Karpas-422 (cell line): Measurements from ENCODE around the gene ANKRD23. TPM values are rescaled to one million over a fixed set of nuclear protein-coding genes. Genes with fewer than 3 reads are reported as not detected.

ENCODE experiments used
- DNase-seq: peaks from one replicate; pipeline ENCODE4 v3.0.0-alpha.2; 2015
- H2AFZ ChIP-seq: fragments of 200-600 bp; sonication (generic); 2 replicates; pipeline ENCODE4 v1.6.1; 2014; ENCODE audit warnings: antibody characterized with exemption, low read length, mixed read lengths
- H3K27ac ChIP-seq: fragments of 200-600 bp; sonication (generic); 2 replicates; pipeline ENCODE4 v1.5.1; 2014; ENCODE audit warnings: mild to moderate bottlenecking, low read length, moderate library complexity
- H3K27me3 ChIP-seq: fragments of 200-600 bp; sonication (generic); 2 replicates; pipeline ENCODE4 v1.6.1; 2014; ENCODE audit warnings: low read length, mixed read lengths
- H3K36me3 ChIP-seq: fragments of 200-600 bp; sonication (generic); 2 replicates; pipeline ENCODE4 v1.6.1; 2014; ENCODE audit warnings: low read length, mixed read lengths; ENCODE audit not compliant: insufficient read depth
- H3K4me1 ChIP-seq: fragments of 200-600 bp; sonication (generic); 2 replicates; pipeline ENCODE4 v1.6.1; 2014; ENCODE audit warnings: mild to moderate bottlenecking, low read length, mixed read lengths
- H3K4me2 ChIP-seq: fragments of 200-600 bp; sonication (generic); 2 replicates; pipeline ENCODE4 v1.6.1; 2014; ENCODE audit warnings: low read length, low read depth, mild to moderate bottlenecking; ENCODE audit not compliant: poor library complexity, severe bottlenecking
- H3K4me3 ChIP-seq: fragments of 200-600 bp; sonication (generic); 2 replicates; pipeline ENCODE4 v1.5.1; 2014; ENCODE audit warnings: mild to moderate bottlenecking, antibody characterized with exemption, low read length, mixed read lengths
- H3K79me2 ChIP-seq: fragments of 200-600 bp; sonication (generic); 2 replicates; pipeline ENCODE4 v1.6.1; 2014; ENCODE audit warnings: mild to moderate bottlenecking, low read length, mixed read lengths
- H3K9ac ChIP-seq: fragments of 200-600 bp; sonication (generic); 2 replicates; pipeline ENCODE4 v1.6.0; 2014; ENCODE audit warnings: low read length
- H3K9me2 ChIP-seq: fragments of 200-600 bp; sonication (generic), shearing (Covaris generic); replicated peaks from 2 replicates; pipeline ENCODE4 v1.6.0; 2014; ENCODE audit warnings: mild to moderate bottlenecking, low read length, moderate library complexity; ENCODE audit not compliant: insufficient read depth
- H3K9me3 ChIP-seq: fragments of 300-700, 200-600 bp; sonication (generic); 2 replicates; pipeline ENCODE4 v1.6.1; 2014; ENCODE audit warnings: low read length, mixed read lengths
- H4K20me1 ChIP-seq: fragments of 200-600 bp; sonication (generic); 2 replicates; pipeline ENCODE4 v1.6.1; 2014; ENCODE audit warnings: mild to moderate bottlenecking, antibody characterized with exemption, low read length, low read depth; ENCODE audit not compliant: insufficient read depth
- total RNA-seq: library from RNA; depleted of rRNA; stranded (reverse); fragments of >200 nt; shearing (Covaris generic); gene quantifications from 2 replicates; pipeline ENCODE4 v1.2.3, GENCODE V29; 2014; ENCODE audit warnings: low replicate concordance

Gene ANKRD23
- total RNA-seq, 1 experiment from 2014 or later = 1.6 TPM

- H3K36me3 ChIP-seq = no peaks in the 10 kb centered on the region
- no peaks in the 10 kb centered on the region for H3K9me2 ChIP-seq
- H3K79me2 ChIP-seq = no peaks in the 10 kb centered on the region
- no peaks in the 10 kb centered on the region for H3K27me3 ChIP-seq
- H3K4me1 ChIP-seq = no peaks in the 10 kb centered on the region
- H2AFZ ChIP-seq = no peak overlapping the region
- no peaks in the 10 kb centered on the region for H3K9me3 ChIP-seq
- no peaks in the 10 kb centered on the region for H4K20me1 ChIP-seq
- H3K27ac ChIP-seq = no peak overlapping the region
- DNase-seq = no peak
- H3K4me2 ChIP-seq = no peak overlapping the region
- no peak overlapping the region for H3K4me3 ChIP-seq
- H3K9ac ChIP-seq = no peak overlapping the region
These were observed 41.9 kb upstream of the ANKRD23 start for GRCh38 chr2:96885432-96886347.

- no peaks in the 10 kb centered on the region for H4K20me1 ChIP-seq
- H3K79me2 ChIP-seq = no peaks in the 10 kb centered on the region
- no peak overlapping the region for H3K9ac ChIP-seq
- no peak overlapping the region for H3K4me2 ChIP-seq
- no peaks in the 10 kb centered on the region for H3K4me1 ChIP-seq
- no peaks in the 10 kb centered on the region for H3K36me3 ChIP-seq
- no peak for DNase-seq
- H2AFZ ChIP-seq = no peak overlapping the region
- H3K9me3 ChIP-seq = no peaks in the 10 kb centered on the region
- H3K27me3 ChIP-seq = no peaks in the 10 kb centered on the region
- H3K27ac ChIP-seq = no peak overlapping the region
- H3K9me2 ChIP-seq = no peaks in the 10 kb centered on the region
- no peak overlapping the region for H3K4me3 ChIP-seq
These were observed 40.7 kb upstream of the ANKRD23 start for GRCh38 chr2:96884299-96885094.

- DNase-seq = no peak
- no peaks in the 10 kb centered on the region for H3K36me3 ChIP-seq
- no peak overlapping the region for H3K27ac ChIP-seq
- H3K9me2 ChIP-seq = no peaks in the 10 kb centered on the region
- H3K4me1 ChIP-seq = no peaks in the 10 kb centered on the region
- H3K4me3 ChIP-seq = no peak overlapping the region
- H3K9me3 ChIP-seq = no peaks in the 10 kb centered on the region
- H4K20me1 ChIP-seq = no peaks in the 10 kb centered on the region
- no peak overlapping the region for H3K4me2 ChIP-seq
- H2AFZ ChIP-seq = no peak overlapping the region
- no peak overlapping the region for H3K9ac ChIP-seq
- H3K79me2 ChIP-seq = no peaks in the 10 kb centered on the region
- no peaks in the 10 kb centered on the region for H3K27me3 ChIP-seq
These were observed 39.5 kb upstream of the ANKRD23 start for GRCh38 chr2:96883306-96883705.

GRCh38 chr2:96882906-96883305 is 39.1 kb upstream of the ANKRD23 start:
- Histone ChIP-seq H3K4me2 (no peak overlapping the region), H3K4me1 (no peaks in the 10 kb centered on the region), H3K9me2 (no peaks in the 10 kb centered on the region), H3K9ac (no peak overlapping the region), H3K9me3 (no peaks in the 10 kb centered on the region), H3K27me3 (no peaks in the 10 kb centered on the region), H2AFZ (no peak overlapping the region), H3K79me2 (no peaks in the 10 kb centered on the region), H3K4me3 (no peak overlapping the region), H3K36me3 (no peaks in the 10 kb centered on the region), H3K27ac (no peak overlapping the region), H4K20me1 (no peaks in the 10 kb centered on the region)
- no peak for DNase-seq

GRCh38 chr2:96882230-96882629 is 38.4 kb upstream of the ANKRD23 start:
- no peak for DNase-seq
- no peak overlapping the region for H3K4me3 ChIP-seq
- H3K36me3 ChIP-seq = no peaks in the 10 kb centered on the region
- no peaks in the 10 kb centered on the region for H3K27me3 ChIP-seq
- no peaks in the 10 kb centered on the region for H3K9me2 ChIP-seq
- H3K9ac ChIP-seq = no peak overlapping the region
- H3K27ac ChIP-seq = no peak overlapping the region
- no peaks in the 10 kb centered on the region for H4K20me1 ChIP-seq
- no peaks in the 10 kb centered on the region for H3K79me2 ChIP-seq
- H2AFZ ChIP-seq = no peak overlapping the region
- no peak overlapping the region for H3K4me2 ChIP-seq
- no peaks in the 10 kb centered on the region for H3K4me1 ChIP-seq
- no peaks in the 10 kb centered on the region for H3K9me3 ChIP-seq

- H3K27ac ChIP-seq = no peak overlapping the region
- H2AFZ ChIP-seq = no peak overlapping the region
- no peak overlapping the region for H3K4me2 ChIP-seq
- H3K4me3 ChIP-seq = no peak overlapping the region
- H3K9me3 ChIP-seq = no peaks in the 10 kb centered on the region
- DNase-seq = no peak
- no peaks in the 10 kb centered on the region for H3K36me3 ChIP-seq
- H3K4me1 ChIP-seq = no peaks in the 10 kb centered on the region
- H3K79me2 ChIP-seq = no peaks in the 10 kb centered on the region
- H4K20me1 ChIP-seq = no peaks in the 10 kb centered on the region
- no peak overlapping the region for H3K9ac ChIP-seq
- no peaks in the 10 kb centered on the region for H3K27me3 ChIP-seq
- no peaks in the 10 kb centered on the region for H3K9me2 ChIP-seq
These were observed 37.8 kb upstream of the ANKRD23 start for GRCh38 chr2:96881349-96882195.

- H3K9ac ChIP-seq = no peak overlapping the region
- no peak for DNase-seq
These were observed 37.1 kb upstream of the ANKRD23 start for GRCh38 chr2:96880891-96881273.

More at GRCh38 chr2:96880891-96881273, 37.1 kb upstream of the ANKRD23 start:
- Histone ChIP-seq H4K20me1 (no peaks in the 10 kb centered on the region), H2AFZ (no peak overlapping the region), H3K36me3 (no peaks in the 10 kb centered on the region), H3K9me2 (no peaks in the 10 kb centered on the region), H3K4me3 (no peak overlapping the region), H3K4me1 (no peaks in the 10 kb centered on the region), H3K27me3 (no peaks in the 10 kb centered on the region), H3K9me3 (no peaks in the 10 kb centered on the region), H3K27ac (no peak overlapping the region), H3K4me2 (no peak overlapping the region), H3K79me2 (no peaks in the 10 kb centered on the region)
